Activated CD4-positive, alpha-beta T cell treated with anti-CD3 and anti-CD28 coated beads, Interleukin-2, Interleukin-6, amounts not matched to agents 100 ng/mL and 50 ng/mL, durations not matched to agents 16 hours and 8 hours (primary cell): ENCODE measurements around the gene MSANTD1.
A peak's percentile ranks its signal among the peaks of the same experiment; 100 is the strongest.
"Not testable (repeated sequence)": the region's sequence is repeated elsewhere in the genome, so short reads cannot be mapped to it uniquely, and the experiment has no call there.

Source experiments
- DNase-seq: peaks from one replicate; pipeline ENCODE4 v3.0.0-alpha.2; 2020

The MSANTD1 gene

DNA sequence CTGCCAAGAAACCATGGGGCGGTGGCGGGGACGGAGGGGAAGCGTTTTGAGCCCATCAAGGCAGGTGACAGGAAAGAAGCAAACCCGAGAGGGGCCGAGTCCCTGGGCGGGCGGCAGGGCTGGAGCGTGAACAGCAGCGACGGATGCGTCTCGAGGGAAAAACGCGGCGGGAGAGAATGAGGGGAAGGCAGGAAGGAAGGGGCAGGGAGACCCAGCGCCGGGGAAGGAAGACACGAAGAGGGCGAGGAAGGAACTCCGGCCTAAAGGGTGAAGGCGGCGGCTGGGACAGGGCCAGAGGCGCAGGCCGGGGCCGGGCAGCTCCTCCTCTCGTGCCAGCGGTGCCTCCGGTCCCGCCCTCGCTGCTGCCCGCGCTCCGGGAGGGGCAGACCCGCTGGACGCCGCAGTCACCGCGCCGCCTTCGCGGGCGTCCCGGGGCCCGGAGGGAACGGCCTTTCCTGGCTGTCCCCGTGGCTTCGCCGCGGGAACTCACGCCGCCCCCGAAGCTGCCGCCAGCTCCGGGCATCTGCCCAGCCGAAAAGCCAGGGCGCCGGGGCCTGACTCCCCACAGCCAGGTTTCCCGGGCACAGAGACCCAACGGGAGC is 43.1 kb downstream of the MSANTD1 start:
- no peak for DNase-seq

DNA sequence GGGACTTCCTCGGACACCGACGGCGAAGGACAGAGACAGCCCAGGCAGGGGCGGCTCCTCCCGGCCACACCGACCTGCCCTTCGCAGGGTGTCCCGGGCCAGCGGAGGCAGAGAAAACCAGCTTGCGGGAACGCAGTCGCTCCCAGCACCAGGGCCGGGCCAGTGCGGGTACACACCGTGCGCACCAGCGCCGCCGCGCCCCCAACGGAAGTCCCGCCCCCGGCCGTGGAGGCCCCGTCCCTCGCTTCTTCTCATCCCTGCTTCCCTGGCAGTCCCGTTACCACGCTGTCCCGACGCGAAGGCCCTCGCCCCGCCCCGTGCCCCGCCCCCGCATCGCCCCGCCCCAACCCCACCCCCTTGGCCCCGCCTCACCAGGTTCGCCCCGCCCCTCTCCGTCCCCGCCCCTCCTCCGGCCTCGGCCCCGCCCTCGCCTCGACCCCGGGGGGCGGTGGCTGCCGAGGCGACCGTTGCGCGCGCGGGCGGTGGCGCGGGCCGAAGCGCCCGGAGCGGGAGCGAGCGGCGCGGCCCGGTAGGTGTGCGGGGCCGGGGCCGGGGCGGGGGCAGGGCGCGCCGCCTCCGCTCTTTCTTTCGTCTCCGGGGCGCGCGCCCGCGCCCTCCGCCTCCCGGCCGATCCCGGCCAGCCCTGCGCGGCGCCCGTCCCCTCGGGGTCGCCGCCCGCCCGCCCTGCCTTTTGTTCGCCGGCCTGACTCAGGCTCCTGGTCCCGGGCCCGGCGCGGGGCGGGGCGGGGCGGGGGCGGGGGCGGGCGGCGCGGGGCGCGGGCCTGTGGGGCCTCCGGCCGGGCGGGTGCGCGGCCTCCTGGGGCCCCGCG is 43.8 kb downstream of the MSANTD1 start, which contains the start of gene RGS12:
RGS12 (plus strand) TSS at position 451 of the 830 bp plus-strand sequence. CDS start 23,150 bp downstream, outside the sequence.
- peak; percentile 90 for DNase-seq

GRCh38 chr4:3293401-3294391 is 44.7 kb downstream of the MSANTD1 start:
- DNase-seq = no peak

DNA sequence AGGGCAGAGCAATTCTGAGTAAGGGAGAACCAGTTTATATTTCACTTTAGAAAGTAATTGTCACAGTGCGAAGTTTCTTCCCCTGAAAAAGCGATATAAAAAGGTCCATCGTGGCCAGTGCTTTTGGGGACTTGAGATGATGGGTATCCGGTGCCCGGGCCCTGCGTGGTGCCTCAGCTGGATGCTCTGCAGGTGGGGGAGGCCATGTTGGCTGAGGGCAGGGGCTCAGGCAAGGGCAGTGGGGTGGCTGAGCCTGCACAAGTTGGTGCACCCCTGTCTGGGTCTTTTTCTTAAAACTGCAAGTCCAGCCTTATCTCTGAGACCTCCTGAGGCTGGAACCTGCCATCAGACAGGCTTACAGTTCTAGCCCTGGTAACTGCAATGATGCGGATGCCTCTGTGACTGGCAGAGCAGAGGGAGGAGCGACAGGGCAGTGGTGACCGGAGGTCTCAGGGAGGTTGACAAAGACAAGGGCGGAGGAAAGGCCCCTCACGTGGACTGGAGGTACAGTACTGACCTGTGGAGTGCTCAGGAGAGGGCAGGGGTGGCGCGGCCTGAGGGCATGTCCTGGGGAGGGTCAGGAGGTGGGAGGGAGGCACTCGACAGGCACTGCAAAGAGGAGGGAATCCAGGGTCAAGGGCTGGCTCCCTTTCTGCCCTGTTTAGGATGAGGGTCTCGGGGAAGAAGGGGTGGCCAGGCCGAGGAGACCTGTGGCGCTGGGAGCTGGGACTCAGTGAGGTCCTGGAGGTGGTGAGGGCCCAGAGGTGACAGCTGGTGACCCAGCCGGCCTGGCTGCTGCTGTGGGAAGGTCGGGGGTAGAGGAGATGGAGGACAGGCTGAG is 45.7 kb downstream of the MSANTD1 start:
- no peak for DNase-seq

DNA sequence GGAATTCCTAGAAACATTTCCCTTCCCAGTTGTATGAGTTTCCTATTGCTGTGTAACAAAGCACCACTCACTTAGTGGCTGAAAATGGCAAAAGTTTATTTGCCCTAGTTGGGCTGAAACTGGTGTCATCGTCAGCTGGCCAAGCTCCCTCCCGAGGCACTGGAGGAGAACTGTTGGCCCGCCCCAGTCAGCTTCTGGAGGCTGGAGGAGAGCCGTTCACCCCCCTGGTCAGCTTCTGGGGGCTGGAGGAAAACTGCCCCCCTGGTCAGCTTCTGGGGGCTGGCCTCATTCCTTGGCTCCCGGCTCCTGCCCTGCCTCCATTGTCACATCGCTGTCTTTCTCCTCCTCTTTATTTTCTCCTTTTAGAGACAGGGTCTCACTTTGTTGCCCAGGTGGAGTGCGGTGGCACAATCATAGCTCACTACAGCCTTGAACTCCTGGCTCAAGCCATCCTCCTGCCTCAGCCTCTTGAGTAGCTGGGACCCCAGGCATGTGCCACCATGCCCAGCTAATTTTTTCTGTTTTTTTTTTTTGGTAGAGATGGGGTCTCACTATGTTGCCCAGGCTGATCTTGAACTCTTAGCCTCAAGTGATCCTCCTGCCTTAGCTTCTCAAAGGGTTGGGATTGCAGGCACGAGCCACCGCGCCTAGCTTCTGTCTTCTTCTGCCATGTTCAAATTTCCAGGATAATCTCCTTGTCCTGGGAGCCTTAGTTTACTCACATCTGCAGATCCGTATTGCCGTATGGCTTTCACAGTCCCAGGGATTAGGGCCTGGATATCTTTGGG is 47.1 kb downstream of the MSANTD1 start:
- DNase-seq = no peak

- DNase-seq = no peak
Observed at GRCh38 chr4:3296651-3297050, 47.7 kb downstream of the MSANTD1 start.

- no peak for DNase-seq
Observed at GRCh38 chr4:3297066-3297859, 48.3 kb downstream of the MSANTD1 start.

- no peak for DNase-seq
Observed at GRCh38 chr4:3299122-3299975, 50.4 kb downstream of the MSANTD1 start.

- DNase-seq = no peak
Observed at GRCh38 chr4:3299976-3300671, 51.2 kb downstream of the MSANTD1 start.

DNA sequence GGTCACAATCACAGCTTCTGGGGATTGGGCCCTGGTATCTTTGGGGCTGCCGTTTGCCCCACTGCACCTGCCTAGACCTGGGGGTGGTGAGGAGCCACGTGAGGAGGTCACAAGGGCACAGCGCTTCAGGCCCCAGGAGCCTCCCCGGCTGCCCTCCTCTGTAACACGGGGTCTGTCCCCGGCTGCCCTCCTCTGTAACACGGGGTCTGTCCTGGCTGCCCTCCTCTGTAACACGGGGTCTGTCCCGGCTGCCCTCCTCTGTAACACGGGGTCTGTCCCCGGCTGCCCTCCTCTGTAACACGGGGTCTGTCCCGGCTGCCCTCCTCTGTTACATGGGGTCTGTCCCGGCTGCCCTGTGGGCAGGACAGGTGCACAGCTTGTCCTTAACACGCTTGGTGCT is 51.9 kb downstream of the MSANTD1 start:
- DNase-seq = not testable (repeated sequence)

- DNase-seq = no peak
Observed at GRCh38 chr4:3301450-3302172, 52.7 kb downstream of the MSANTD1 start.

DNA sequence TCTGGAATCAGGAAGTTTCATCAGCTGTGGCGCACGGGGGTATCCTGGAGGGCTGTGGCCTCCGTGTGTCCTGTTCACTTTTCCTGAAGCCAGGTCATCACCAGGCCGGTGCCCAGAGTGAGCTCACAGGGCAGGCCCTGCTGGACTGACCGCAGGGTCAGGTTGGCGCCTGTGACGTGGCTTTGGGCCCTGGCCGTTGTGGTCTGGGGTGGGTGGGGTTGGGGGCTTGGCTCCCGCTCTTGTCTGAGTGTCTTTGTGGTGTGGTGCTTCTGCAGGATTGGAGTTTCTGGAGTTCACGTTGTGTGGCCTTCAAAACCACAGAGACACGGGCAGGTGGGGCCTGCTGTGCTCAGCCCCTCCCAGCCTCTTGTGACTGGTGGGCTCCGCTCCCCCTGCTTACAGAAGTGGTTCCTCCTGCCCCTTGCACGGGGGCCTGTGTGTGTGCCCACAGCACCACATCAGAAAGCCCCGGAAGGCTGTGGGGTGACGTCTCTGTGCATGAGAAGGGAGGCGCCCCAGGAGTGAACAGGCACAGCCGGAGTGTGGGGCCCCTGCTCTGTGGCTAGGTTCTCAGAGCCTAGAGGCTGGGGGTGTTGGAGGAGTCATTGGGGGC is 53.3 kb downstream of the MSANTD1 start:
- peak; percentile 63 for DNase-seq

- DNase-seq = peak; percentile 18
Observed at GRCh38 chr4:3302786-3303564, 54.0 kb downstream of the MSANTD1 start.

- DNase-seq = no peak
Observed at GRCh38 chr4:3303565-3303824, 54.5 kb downstream of the MSANTD1 start.

GRCh38 chr4:3303923-3304710 is 55.2 kb downstream of the MSANTD1 start:
- no peak for DNase-seq
